GM12891 (cell line): ENCODE results near the gene DOCK6.

ENCODE experiments used
- POLR2A ChIP-seq: IDR thresholded peaks from 2 replicates; pipeline ENCODE4 v1.6.1; 2011; ENCODE audit warnings: low read depth, low read length, control low read depth
- POLR2AphosphoS5 ChIP-seq: IDR thresholded peaks from 2 replicates; pipeline ENCODE4 v1.6.1; 2011; ENCODE audit warnings: low read depth, low read length, control low read depth
- SPI1 ChIP-seq: IDR thresholded peaks from 2 replicates; pipeline ENCODE4 v1.6.1; 2011; ENCODE audit warnings: low read depth, low read length, control low read depth
- TAF1 ChIP-seq: IDR thresholded peaks from 2 replicates; pipeline ENCODE4 v1.6.1; 2011; ENCODE audit warnings: low read depth, low read length, control low read depth

DNA sequence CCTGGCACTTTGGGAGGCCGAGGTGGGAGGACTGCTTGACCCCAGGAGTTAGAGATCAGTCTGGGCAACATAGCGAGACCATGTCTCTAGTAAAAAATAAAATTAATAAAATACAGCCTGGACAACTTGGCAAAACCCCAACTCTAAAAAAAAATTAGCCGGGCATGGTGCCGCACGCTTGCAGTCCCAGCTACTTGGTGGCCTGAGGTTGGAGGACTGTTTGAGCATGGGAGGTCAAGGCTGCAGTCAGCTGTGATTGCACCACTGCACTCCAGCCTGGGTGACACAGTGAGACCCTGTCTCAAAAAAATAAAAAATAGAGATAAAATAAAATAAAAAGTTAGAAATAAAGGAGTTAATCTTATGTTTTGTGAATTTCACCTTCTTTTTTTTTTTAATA lies 91.2 kb downstream of the DOCK6 start:
- no peak for TF ChIP-seq TAF1
- no peak for TF ChIP-seq POLR2A
- no peak for TF ChIP-seq POLR2AphosphoS5
- TF ChIP-seq SPI1, result no peak
